ENCODE measurements around the gene C3orf18. TPM values are rescaled to one million over a fixed set of nuclear protein-coding genes. Genes with fewer than 3 reads are reported as not detected.

Gene C3orf18
- total RNA-seq, 1 donor from 2014 or later: 5.9 TPM

GRCh38 chr3:50586763-50587070 lies 19.2 kb upstream of the C3orf18 start:
- CTCF ChIA-PET: interaction anchor here (1.4 to 2.5 kb wide), 3 partner anchors 16 to 29 kb away, joined by 5 to 11 read pairs (median 5); no protein-coding TSS in a partner anchor
- TF ChIP-seq, protein P1, sequence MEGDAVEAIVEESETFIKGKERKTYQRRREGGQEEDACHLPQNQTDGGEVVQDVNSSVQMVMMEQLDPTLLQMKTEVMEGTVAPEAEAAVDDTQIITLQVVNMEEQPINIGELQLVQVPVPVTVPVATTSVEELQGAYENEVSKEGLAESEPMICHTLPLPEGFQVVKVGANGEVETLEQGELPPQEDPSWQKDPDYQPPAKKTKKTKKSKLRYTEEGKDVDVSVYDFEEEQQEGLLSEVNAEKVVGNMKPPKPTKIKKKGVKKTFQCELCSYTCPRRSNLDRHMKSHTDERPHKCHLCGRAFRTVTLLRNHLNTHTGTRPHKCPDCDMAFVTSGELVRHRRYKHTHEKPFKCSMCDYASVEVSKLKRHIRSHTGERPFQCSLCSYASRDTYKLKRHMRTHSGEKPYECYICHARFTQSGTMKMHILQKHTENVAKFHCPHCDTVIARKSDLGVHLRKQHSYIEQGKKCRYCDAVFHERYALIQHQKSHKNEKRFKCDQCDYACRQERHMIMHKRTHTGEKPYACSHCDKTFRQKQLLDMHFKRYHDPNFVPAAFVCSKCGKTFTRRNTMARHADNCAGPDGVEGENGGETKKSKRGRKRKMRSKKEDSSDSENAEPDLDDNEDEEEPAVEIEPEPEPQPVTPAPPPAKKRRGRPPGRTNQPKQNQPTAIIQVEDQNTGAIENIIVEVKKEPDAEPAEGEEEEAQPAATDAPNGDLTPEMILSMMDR (IDR thresholded peaks at IDR 0.05): no peak
- intact Hi-C loops (cut with micrococcal nuclease): no loop called here
- H3K4me1 Mint-ChIP-seq: peaks cover 31% of the 10 kb centered on the region
- no peak overlapping the region for H3K4me3 Mint-ChIP-seq
- H3K27ac Mint-ChIP-seq: no peak overlapping the region
- no peak for DNase-seq
- POLR2A ChIA-PET: interaction anchor here (1.0 to 7.3 kb wide), 3 partner anchors 17 to 249 kb away, joined by 3 to 82 read pairs (median 4); partner anchors contain the start of genes CISH and HEMK1
- peaks cover 11% of the 10 kb centered on the region for H3K36me3 Mint-ChIP-seq (ENCODE audit: low read depth)
- no peaks in the 10 kb centered on the region for H3K9me3 Mint-ChIP-seq
- H3K27me3 Mint-ChIP-seq: no peaks in the 10 kb centered on the region
- no peak for ATAC-seq (ENCODE audit: low read depth)

- CTCF ChIA-PET: interaction anchor here (1.7 to 2.5 kb wide), 2 partner anchors 15 to 27 kb away, joined by 5 to 11 read pairs; no protein-coding TSS in a partner anchor
These were observed 18.6 kb upstream of the C3orf18 start for GRCh38 chr3:50585919-50586762.

GRCh38 chr3:50584391-50584790 lies 16.8 kb upstream of the C3orf18 start:
- H3K9me3 Mint-ChIP-seq: no peaks in the 10 kb centered on the region
- no peak overlapping the region for H3K27ac Mint-ChIP-seq
- TF ChIP-seq, protein P1 (IDR thresholded peaks at IDR 0.05): no peak
- no peak for ATAC-seq (ENCODE audit: low read depth)
- no peak overlapping the region for H3K4me3 Mint-ChIP-seq
- no peak for DNase-seq
- H3K4me1 Mint-ChIP-seq: peaks cover 13% of the 10 kb centered on the region
- ChIA-PET CTCF (interaction anchor here (1.6 kb wide), 1 partner anchor 32 kb away, joined by 4 read pairs; no protein-coding TSS in a partner anchor), POLR2A (no interaction called here)
- H3K36me3 Mint-ChIP-seq (ENCODE audit: low read depth): peaks cover 28% of the 10 kb centered on the region
- intact Hi-C loops (cut with micrococcal nuclease): no loop called here
- H3K27me3 Mint-ChIP-seq: no peaks in the 10 kb centered on the region

More at GRCh38 chr3:50585919-50586762, 18.6 kb upstream of the C3orf18 start:
- peaks cover 15% of the 10 kb centered on the region for H3K36me3 Mint-ChIP-seq (ENCODE audit: low read depth)
- TF ChIP-seq, protein P1 (IDR thresholded peaks at IDR 0.05): no peak
- H3K9me3 Mint-ChIP-seq: no peaks in the 10 kb centered on the region
- ATAC-seq (ENCODE audit: low read depth) (no peak), DNase-seq (no peak)
- no peak overlapping the region for H3K27ac Mint-ChIP-seq
- peaks cover 25% of the 10 kb centered on the region for H3K4me1 Mint-ChIP-seq
- no peaks in the 10 kb centered on the region for H3K27me3 Mint-ChIP-seq
- POLR2A ChIA-PET: interaction anchor here (1.0 to 7.3 kb wide), 3 partner anchors 16 to 249 kb away, joined by 3 to 82 read pairs (median 4); partner anchors contain the start of genes CISH and HEMK1
- H3K4me3 Mint-ChIP-seq: no peak overlapping the region
- intact Hi-C loops (cut with micrococcal nuclease): no loop called here

- Mint-ChIP-seq H3K4me3 (no peak overlapping the region), H3K27me3 (no peaks in the 10 kb centered on the region), H3K4me1 (peaks cover 11% of the 10 kb centered on the region), H3K9me3 (no peaks in the 10 kb centered on the region), H3K36me3 (ENCODE audit: low read depth) (peaks cover 32% of the 10 kb centered on the region), H3K27ac (no peak overlapping the region)
- CTCF ChIA-PET: interaction anchor here (1.6 kb wide), 1 partner anchor 32 kb away, joined by 4 read pairs; no protein-coding TSS in a partner anchor
- intact Hi-C loops (cut with micrococcal nuclease): no loop called here
- ATAC-seq (ENCODE audit: low read depth): no peak
- POLR2A ChIA-PET: no interaction called here
- DNase-seq: no peak
- TF ChIP-seq, protein P1 (IDR thresholded peaks at IDR 0.05): no peak
These were observed 16.4 kb upstream of the C3orf18 start for GRCh38 chr3:50583897-50584296.

DNA sequence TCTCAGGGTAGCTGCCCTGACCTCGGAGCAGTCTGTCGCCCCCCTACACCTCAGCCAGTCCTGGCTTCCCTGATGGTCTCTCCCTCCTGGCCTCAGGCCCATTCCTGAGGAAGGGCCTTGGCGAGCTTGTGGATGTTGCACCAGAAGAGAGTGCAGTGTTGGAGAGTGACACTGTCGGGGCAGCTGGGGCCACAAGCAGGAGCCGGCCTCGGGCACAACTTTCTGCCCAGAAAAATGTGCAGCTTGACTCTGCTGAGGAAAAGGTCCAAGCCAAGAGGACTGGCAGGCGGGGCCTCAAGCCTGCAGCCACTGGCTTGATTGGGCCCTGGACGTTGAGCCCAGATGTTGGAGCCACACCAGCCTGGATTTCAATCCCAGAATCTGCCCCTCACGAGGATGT lies 14.5 kb upstream of the C3orf18 start:
- H3K4me1 Mint-ChIP-seq: no peaks in the 10 kb centered on the region
- no peak overlapping the region for H3K27ac Mint-ChIP-seq
- ATAC-seq (ENCODE audit: low read depth): no peak
- H3K27me3 Mint-ChIP-seq: no peaks in the 10 kb centered on the region
- no peaks in the 10 kb centered on the region for H3K9me3 Mint-ChIP-seq
- peaks cover 42% of the 10 kb centered on the region for H3K36me3 Mint-ChIP-seq (ENCODE audit: low read depth)
- ChIA-PET CTCF (no interaction called here), POLR2A (no interaction called here)
- intact Hi-C loops (cut with micrococcal nuclease): no loop called here
- H3K4me3 Mint-ChIP-seq: no peak overlapping the region
- TF ChIP-seq, protein P1 (IDR thresholded peaks at IDR 0.05): no peak
- no peak for DNase-seq

All from activated B cell treated with CpG ODN at 0.5 μM for 24 hours (primary cell).